ENCODE measurements around the gene YES1.

Gene YES1

DNA sequence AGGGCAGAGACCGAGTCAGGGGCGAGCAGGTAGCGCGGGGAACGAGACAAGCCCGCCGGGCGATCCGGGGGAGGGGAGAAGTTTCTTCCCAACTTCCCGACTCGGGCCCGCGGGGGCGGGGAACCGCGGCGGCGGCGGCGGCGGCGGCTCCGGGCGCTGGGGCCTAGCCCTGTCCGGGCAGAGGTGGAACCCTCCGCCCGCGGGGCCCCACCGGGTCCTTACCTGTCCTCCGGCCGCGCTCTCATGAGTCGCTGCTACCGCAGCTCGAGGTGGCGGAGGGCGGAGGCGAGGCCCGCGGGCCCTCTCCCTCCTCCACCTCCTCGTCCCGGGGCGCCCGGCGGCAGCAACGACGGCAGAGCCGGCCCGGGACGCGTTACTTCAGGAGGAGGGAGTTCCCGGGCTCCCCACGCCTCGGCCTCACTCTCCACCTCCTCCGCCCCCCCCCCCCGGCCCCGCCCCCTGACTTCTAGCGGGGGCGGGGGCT lies at the start of gene YES1:
Gene YES1 (minus strand): TSS at position 351 of the 484 bp plus-strand sequence. CDS start 55,415 bp downstream, outside the sequence.
- no peak for DNase-seq

DNA sequence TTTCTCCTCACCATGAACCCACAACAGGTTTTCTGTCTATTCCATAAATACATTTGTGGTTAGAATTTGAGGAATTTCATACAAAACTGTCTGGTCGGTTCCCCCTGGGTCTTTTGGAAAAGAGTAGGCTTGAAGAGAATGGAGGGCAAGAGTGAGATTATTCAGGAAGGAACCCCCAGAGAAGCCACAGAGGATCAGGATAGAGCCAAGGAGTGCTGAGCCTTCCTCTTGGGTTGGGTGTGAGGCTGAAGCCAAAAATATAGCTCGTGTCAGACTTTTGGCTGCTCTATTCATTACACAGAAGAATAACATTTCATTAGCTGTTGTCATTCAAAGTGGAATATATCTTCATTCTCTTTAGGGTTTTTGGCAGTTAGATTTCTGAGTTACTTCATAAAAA lies 45.9 kb upstream of the YES1 start:
- peak; percentile 59 for DNase-seq

- DNase-seq: no peak
These were observed 41.4 kb upstream of the YES1 start for GRCh38 chr18:853471-853870.

GRCh38 chr18:850960-851359 lies 38.9 kb upstream of the YES1 start:
- no peak for DNase-seq

DNA sequence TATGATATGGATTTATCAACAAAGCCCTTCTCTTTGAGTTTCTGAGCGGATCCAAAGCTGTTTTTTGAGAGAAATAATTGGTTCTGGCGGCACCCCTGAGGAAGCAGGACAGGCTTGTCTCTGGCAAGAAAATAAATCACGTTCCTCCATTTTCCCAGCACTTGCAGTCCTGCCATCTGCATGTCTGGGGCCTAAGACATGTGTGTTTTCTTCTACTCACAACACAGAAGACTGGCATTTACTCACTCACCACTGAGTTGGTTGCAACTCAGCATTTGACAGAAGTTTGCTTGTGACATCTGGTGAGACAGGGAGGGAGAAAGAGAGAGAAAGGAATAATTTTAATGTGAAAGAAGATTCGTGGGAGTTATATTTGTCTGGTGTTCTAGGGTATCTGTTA lies 37.0 kb upstream of the YES1 start:
- DNase-seq: no peak

- no peak for DNase-seq
These were observed 36.2 kb upstream of the YES1 start for GRCh38 chr18:848062-848861.

GRCh38 chr18:845152-845819 lies 33.2 kb upstream of the YES1 start:
- DNase-seq: peak; percentile 85

- DNase-seq: no peak
These were observed 29.8 kb upstream of the YES1 start for GRCh38 chr18:841647-842370.

DNA sequence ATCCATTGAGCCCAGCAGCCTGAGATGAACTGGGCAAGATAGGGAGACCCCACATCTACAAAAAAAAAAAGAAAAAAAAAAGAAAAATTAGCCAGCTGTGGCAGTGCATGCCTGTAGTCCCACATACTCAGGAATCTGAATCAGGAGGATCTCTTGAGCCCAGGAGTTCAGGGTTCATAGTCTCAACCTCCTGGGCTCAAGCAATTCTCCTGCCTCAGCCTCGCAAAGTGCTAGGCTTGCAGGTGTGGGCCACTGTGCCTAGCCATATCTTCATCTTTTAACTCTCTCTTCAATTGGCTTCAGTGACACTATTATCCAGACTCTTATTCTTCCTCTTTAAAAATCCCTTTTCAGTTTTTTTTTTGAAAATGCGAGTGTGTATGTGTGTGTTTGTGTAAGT lies 28.5 kb upstream of the YES1 start:
- no peak for DNase-seq

GRCh38 chr18:840023-840408 lies 28.0 kb upstream of the YES1 start:
- DNase-seq: no peak

DNA sequence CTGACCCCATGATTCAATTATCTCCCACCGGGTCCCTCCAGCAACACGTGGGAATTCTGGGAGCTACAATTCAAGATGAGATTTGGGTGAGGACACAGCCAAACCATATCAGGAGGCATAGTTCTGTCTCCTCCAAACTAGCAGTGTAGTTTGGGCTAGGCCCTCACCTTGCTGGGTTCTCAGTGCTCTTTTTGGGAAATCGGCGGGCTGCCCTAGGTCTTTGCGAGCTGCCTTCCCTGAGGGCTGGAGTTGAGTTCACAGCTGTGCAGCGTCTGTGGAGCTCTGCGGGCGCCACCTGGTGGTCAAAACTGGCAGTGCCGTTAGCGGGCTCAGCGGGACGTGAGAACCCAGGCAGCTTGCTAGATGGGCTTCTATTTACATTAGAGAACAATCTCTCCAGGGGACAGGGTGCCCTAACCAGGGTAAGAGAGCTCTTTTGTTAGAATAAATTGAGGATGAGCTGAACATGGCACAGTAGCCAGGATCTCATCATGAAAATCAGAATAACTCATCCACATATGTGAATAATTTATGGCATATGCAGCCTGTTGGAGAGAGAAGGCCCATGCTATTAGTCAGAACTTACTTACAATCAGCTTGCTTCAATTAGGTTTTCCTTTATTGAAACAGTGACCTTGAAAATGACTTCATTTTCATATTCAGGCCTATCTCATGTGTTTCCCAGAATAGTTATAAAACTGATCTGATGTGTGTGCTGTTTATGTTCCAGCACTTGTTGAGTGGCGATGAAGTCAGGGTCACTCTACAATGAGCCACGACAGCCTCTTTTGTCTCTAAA lies 27.4 kb upstream of the YES1 start:
- DNase-seq: peak; percentile 80

DNA sequence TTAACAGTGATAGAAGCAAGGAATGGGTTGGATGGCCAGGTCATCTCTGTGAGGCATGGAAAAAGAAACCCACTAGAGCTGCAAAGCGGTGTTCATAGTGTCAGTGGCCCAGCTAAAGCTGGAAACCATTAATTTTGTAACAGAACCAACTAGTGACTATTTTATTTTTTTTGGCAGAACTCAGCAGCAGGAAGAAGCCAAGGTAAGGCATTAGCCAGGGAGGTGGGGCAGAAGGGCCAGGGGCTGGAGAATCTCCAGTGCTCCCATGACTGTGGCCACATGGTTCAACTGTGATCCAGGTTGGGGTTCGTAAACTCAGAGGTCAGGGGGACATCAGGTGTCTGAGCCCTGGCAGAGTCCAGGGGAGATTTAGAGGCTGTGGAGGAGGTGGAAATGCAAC lies 25.9 kb upstream of the YES1 start:
- no peak for DNase-seq

DNA sequence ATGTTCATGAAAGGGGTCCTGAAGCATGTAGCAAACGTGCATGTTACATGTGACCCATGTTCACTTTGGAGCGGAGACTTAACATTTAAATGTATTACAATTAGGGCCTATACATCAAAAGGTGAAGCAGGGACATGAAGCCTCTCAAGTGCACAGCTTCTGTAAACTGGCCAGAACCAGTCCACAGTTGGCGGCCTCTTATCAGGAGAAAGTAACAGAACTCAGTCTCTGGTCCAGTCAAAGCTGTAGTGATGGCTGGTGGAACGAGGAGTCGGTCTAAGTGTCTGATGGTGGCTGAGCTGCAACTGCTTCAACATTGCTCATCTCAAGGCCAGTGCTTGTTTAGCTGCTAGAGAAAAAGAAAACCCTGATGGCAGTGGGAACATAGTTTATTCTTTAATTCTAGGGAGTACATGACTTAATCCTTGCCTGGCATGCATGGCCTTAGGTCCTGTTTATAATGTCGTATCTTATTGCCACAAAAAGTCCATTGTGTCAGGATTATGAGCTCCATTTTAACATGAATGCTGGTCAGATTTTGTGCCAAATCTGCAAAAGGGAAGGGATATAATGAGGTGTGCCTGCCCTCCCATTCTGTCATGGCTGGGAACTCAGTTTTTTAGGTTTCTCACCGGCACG lies 22.2 kb upstream of the YES1 start:
- DNase-seq: no peak

GRCh38 chr18:833197-833596 lies 21.2 kb upstream of the YES1 start:
- DNase-seq: no peak

GRCh38 chr18:832085-832681 lies 20.1 kb upstream of the YES1 start:
- no peak for DNase-seq

- peak; percentile 65 for DNase-seq
These were observed 18.4 kb upstream of the YES1 start for GRCh38 chr18:830315-830901.

GRCh38 chr18:829432-829831 lies 17.4 kb upstream of the YES1 start:
- no peak for DNase-seq

DNA sequence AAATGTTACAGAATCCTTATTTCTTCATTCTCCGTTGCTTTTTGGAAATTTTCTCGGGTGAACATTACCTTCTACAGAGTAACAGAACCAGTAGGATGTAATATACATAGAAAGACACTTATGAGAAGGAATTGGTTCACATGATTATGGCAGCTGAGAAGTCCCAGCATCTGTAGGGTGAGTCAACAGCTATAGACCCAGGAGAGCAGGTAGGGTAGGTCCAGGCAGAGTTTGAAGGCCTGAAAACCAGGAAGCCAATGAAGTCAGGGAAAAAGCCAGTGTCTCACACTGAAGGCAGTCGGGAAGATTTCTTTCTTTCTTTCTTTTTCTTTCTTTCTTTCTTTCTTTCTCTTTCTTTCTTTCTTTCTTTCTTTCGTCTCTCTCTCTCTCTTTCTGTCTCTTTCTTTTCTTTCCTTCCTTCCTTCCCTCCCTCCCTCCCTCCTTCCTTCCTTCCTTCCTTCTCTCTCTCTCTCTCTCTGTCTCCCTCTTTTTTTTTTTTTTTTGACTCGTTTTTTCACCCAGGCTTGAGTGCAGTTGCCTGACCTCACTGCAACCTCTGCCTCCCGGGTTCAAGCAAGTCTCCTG lies 15.1 kb upstream of the YES1 start:
- DNase-seq: no peak

GRCh38 chr18:825891-826585 lies 14.0 kb upstream of the YES1 start:
- no peak for DNase-seq

GRCh38 chr18:824179-824578 lies 12.1 kb upstream of the YES1 start:
- DNase-seq: no peak
